Osteocyte (in vitro differentiated cells): ENCODE measurements around the gene FUT3. TPM values are rescaled to one million over a fixed set of nuclear protein-coding genes. Genes with fewer than 3 reads are reported as not detected.

Experiments used
- DNase-seq: peaks from one replicate; pipeline ENCODE4 v3.0.0; 2021; ENCODE audit warnings: mixed read lengths; ENCODE audit not compliant: unreplicated experiment; ENCODE audit errors: extremely low spot score
- H3K27ac Mint-ChIP-seq: one replicate; pipeline ENCODE4 v1.8.0; 2021; ENCODE audit warnings: mild to moderate bottlenecking, mixed read lengths; ENCODE audit not compliant: unreplicated experiment
- H3K27me3 Mint-ChIP-seq: one replicate; pipeline ENCODE4 v1.8.0; 2021; ENCODE audit warnings: mixed read lengths; ENCODE audit not compliant: unreplicated experiment
- H3K36me3 Mint-ChIP-seq: one replicate; pipeline ENCODE4 v1.8.0; 2021; ENCODE audit warnings: mixed read lengths; ENCODE audit not compliant: unreplicated experiment
- H3K4me1 Mint-ChIP-seq: one replicate; pipeline ENCODE4 v1.8.0; 2021; ENCODE audit warnings: mixed read lengths; ENCODE audit not compliant: unreplicated experiment
- H3K4me3 Mint-ChIP-seq: one replicate; pipeline ENCODE4 v1.8.0; 2021; ENCODE audit warnings: mild to moderate bottlenecking, moderate library complexity, mixed read lengths; ENCODE audit not compliant: unreplicated experiment
- H3K9me3 Mint-ChIP-seq: one replicate; pipeline ENCODE4 v1.8.0; 2021; ENCODE audit warnings: mixed read lengths; ENCODE audit not compliant: unreplicated experiment
- CTCF ChIP-seq: fragments of 200-600 bp; sonication (generic); IDR thresholded peaks from 2 replicates; pipeline ENCODE4 v1.5.0; 2021; ENCODE audit warnings: antibody characterized with exemption, mild to moderate bottlenecking, moderate library complexity
- total RNA-seq: library from RNA; stranded (reverse); gene quantifications from 2 replicates; pipeline ENCODE4 v1.2.1, GENCODE V29; 2021

FUT3 gene
- total RNA-seq, 1 donor from 2014 or later, result not detected

- H3K27me3 Mint-ChIP-seq, result peaks cover 27% of the 10 kb centered on the region
- peaks cover 5% of the 10 kb centered on the region for H3K4me1 Mint-ChIP-seq
- no peaks in the 10 kb centered on the region for H3K9me3 Mint-ChIP-seq
- no peak overlapping the region for H3K27ac Mint-ChIP-seq
- TF ChIP-seq CTCF, result no peak
- H3K4me3 Mint-ChIP-seq, result no peak overlapping the region
- no peaks in the 10 kb centered on the region for H3K36me3 Mint-ChIP-seq
- no peak for DNase-seq
Measured at GRCh38 chr19:5801796-5802619, 49.2 kb downstream of the FUT3 start.

- no peak for TF ChIP-seq CTCF
- no peak for DNase-seq
- Mint-ChIP-seq H3K4me3 (no peak overlapping the region), H3K27me3 (peaks cover 15% of the 10 kb centered on the region), H3K36me3 (no peaks in the 10 kb centered on the region), H3K4me1 (peaks cover 3% of the 10 kb centered on the region), H3K27ac (no peak overlapping the region), H3K9me3 (no peaks in the 10 kb centered on the region)
Measured at GRCh38 chr19:5800361-5801270, 50.6 kb downstream of the FUT3 start.

- Mint-ChIP-seq H3K4me1 (peaks cover 3% of the 10 kb centered on the region), H3K36me3 (no peaks in the 10 kb centered on the region), H3K27me3 (peaks cover 14% of the 10 kb centered on the region), H3K9me3 (no peaks in the 10 kb centered on the region), H3K4me3 (no peak overlapping the region), H3K27ac (no peak overlapping the region)
- TF ChIP-seq CTCF, result no peak
- no peak for DNase-seq
Measured at GRCh38 chr19:5799247-5800241, 51.7 kb downstream of the FUT3 start.

GRCh38 chr19:5798244-5798643, 53.0 kb downstream of the FUT3 start:
- DNase-seq, result no peak
- H3K36me3 Mint-ChIP-seq, result no peaks in the 10 kb centered on the region
- H3K4me1 Mint-ChIP-seq, result no peaks in the 10 kb centered on the region
- no peak overlapping the region for H3K4me3 Mint-ChIP-seq
- H3K27me3 Mint-ChIP-seq, result peaks cover 8% of the 10 kb centered on the region
- TF ChIP-seq CTCF, result no peak
- H3K27ac Mint-ChIP-seq, result no peak overlapping the region
- H3K9me3 Mint-ChIP-seq, result no peaks in the 10 kb centered on the region
